Cardiac fibroblast (primary cell): ENCODE measurements around the gene NR2F1.
A peak's percentile ranks its signal among the peaks of the same experiment; 100 is the strongest.

ENCODE experiments used
- DNase-seq, 2 donors: peaks; one replicate each; pipeline versions ENCODE4 v3.0.0 to v3.0.0-alpha.2; 2010; ENCODE audit warnings: low read depth in 2 of 2
- H3K4me3 ChIP-seq, 2 donors: replicated peaks in 1 of 2; 1 replicate in 1 of 2; 2 replicates in 1 of 2; pipeline ENCODE4 v1.5.1; 2011; ENCODE audit warnings: low read depth in 2 of 2, low read length in 2 of 2, mild to moderate bottlenecking in 2 of 2, moderate library complexity in 1 of 2
- TF ChIP-seq, protein P1 (sequence below): IDR thresholded peaks from one replicate; pipeline ENCODE4 v1.5.1; 2011; ENCODE audit warnings: low read depth, mild to moderate bottlenecking, low read length, inconsistent platforms

Gene NR2F1

DNA sequence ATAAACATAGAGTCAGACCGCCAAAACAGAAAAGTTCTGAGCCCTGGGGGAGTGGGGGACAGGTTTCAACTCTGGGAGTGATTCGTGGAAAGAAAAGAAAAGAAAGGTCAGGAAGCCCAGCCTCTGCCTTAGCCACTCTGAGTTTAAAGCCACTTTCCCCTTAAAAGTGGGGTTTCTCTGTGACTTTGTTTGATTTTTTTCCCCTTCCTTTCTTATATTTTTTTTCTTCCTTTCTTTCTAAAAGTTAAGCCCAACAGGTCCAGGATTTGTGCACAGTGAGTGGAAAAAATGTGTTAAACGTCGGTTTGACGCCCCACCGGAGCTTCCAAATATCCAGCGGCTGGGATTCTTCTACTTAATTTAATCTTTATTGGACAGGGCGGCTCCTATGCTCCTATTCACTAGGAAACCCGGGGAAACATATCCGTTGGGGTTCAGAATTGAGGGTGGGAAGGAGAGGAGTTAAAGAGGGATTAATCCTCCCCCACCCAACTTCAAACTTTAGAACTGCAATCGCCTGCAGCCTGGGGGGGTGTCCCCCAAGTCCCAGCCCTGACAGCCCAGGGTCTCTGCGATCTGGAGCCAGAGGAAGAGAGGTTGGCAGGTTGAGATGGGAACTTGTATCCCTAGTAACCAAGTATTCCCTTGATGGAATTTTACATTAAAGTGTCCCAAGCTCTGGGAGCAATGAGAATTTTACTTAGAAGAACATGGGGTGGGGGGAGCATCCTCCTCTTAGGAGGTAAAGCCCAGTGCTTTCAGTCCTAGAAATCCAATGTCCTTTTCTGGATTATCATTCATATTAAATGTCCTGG lies 8.3 kb upstream of the NR2F1 start:
- TF ChIP-seq, protein P1, sequence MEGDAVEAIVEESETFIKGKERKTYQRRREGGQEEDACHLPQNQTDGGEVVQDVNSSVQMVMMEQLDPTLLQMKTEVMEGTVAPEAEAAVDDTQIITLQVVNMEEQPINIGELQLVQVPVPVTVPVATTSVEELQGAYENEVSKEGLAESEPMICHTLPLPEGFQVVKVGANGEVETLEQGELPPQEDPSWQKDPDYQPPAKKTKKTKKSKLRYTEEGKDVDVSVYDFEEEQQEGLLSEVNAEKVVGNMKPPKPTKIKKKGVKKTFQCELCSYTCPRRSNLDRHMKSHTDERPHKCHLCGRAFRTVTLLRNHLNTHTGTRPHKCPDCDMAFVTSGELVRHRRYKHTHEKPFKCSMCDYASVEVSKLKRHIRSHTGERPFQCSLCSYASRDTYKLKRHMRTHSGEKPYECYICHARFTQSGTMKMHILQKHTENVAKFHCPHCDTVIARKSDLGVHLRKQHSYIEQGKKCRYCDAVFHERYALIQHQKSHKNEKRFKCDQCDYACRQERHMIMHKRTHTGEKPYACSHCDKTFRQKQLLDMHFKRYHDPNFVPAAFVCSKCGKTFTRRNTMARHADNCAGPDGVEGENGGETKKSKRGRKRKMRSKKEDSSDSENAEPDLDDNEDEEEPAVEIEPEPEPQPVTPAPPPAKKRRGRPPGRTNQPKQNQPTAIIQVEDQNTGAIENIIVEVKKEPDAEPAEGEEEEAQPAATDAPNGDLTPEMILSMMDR, result no peak
- DNase-seq, result no peak
- H3K4me3 ChIP-seq, result no peak overlapping the region

DNA sequence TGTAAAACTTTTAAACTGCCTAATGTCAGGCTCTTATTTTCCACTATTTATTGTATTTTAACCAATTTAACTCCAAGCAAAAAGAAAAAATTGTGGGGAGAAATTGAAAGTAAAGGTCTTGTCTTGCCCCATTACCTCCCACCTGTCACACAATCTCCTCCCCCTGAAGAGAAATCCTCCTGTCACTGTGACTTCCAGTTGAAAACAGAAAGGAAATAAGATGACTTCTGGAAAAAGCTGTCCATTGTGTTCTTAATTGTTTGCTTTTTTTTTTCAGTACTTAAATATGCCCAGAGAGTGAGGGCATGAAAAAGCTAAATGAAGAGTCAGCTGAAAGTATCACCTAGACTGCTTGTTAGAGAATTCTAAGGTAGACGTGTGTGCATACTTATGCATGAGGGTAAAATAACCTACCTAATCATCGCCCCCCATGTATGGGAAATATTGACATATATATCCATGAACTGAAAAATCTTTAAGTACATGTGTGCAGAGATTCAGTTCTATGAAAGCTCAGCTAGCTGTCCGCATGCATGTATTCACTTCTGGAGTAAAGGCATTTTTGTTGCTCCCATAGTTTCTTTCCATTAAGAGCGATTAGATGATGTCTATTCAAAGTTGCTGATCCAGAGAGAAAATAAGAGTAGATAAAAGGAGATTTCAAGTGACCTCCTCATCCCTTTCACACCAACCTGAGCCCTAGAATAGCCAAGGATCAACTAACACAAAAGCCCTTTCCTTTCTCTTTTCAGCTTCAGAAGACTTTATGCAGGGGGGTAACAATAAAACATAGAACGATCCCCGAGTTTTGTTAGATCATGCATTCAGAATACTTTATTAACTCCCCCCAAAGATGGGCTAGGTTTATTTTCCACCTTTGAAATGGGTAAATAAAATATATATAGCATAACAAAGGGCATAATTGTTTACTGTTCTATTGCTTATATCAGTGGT lies 7.3 kb upstream of the NR2F1 start:
- H3K4me3 ChIP-seq, result no peak overlapping the region
- TF ChIP-seq, protein P1, result no peak
- no peak for DNase-seq

DNA sequence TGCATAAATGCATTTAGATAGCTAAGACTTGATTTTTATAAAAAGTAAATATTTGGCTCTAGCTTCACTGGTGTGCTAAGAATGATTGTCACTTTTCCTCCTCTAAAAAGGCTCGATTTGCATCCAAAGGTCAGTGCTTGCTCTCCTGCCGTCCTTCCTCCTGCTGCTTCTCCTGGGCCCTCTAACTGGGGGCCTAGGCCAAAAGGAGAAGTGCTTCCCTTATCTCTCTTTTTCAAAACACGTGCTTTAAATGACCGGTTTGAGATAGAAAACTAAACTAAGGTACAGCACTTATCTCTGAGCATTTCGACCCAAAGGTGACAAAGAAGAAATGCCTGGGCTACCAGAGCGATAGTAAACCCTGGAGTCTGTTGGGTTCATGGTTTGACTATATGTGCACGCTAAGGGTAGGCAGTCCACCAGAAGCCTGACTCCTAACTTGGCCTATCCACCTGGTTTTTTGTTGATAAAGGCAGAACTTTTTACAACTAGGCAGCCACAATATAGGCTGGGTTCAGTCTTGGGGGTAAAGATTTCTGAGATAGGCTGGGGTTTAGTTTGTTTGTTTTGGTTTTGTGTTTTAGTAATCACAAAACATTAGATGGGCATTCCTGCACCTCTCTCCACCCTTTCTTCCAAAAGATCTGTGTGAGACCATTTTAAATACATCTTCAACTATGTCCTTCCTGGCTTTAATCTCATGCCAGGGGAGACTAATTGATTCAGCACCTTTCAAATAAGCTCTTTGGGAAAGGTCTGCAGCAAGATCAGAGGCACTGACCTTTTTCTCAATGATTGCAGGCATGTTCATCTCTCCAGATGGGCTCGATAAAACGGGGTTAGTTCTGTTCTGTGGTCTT lies 5.8 kb upstream of the NR2F1 start:
- TF ChIP-seq, protein P1, result no peak
- H3K4me3 ChIP-seq, result no peak overlapping the region
- no peak for DNase-seq

DNA sequence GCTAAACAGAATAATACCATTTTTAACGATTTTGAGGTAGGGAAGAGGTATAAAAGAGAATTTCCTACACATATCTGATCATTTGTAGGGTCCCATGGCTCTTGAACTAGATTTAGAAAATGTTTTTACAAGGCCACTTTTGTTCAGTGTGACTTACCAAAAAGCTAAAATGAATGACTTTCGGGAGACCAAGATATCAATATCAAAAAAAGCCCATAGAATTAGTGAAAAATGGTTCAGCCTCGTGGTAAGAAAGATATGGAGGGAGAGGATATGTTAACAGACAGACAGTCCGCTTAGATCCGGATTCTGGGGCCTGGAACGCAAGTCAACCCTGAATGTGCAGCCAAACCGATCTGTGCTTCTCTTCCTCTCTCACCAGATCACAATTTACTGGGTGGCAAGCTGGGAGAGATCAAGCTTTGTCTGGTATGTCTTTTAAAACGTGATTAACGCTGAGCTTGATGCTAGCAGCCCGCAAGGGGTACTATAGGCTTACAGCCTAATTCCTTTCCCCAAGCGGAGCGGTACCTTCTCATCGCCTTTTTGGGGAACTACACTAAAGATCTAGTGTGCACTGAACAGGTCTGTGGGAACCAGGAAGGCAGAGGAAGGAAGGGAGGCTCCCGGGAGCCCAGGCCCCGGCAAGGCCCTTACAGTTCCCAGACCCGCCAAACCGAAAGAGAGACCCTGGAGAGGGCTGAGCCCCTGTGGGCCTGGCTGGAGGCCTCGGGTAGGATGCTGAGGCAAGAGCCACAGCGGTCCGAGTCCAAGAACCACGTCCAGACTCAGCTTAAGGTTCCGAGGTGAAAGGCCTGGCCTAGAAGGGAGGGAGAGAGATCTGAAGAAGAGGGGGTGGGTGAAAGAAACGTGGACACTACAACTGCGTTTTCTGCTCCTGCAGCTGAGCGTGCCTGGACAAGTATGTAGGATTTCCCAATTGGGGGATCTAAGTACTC lies 4.9 kb upstream of the NR2F1 start:
- TF ChIP-seq, protein P1, result no peak
- no peak for DNase-seq
- H3K4me3 ChIP-seq, result peak overlapping the region in 1 of 2 donors; percentile 83

DNA sequence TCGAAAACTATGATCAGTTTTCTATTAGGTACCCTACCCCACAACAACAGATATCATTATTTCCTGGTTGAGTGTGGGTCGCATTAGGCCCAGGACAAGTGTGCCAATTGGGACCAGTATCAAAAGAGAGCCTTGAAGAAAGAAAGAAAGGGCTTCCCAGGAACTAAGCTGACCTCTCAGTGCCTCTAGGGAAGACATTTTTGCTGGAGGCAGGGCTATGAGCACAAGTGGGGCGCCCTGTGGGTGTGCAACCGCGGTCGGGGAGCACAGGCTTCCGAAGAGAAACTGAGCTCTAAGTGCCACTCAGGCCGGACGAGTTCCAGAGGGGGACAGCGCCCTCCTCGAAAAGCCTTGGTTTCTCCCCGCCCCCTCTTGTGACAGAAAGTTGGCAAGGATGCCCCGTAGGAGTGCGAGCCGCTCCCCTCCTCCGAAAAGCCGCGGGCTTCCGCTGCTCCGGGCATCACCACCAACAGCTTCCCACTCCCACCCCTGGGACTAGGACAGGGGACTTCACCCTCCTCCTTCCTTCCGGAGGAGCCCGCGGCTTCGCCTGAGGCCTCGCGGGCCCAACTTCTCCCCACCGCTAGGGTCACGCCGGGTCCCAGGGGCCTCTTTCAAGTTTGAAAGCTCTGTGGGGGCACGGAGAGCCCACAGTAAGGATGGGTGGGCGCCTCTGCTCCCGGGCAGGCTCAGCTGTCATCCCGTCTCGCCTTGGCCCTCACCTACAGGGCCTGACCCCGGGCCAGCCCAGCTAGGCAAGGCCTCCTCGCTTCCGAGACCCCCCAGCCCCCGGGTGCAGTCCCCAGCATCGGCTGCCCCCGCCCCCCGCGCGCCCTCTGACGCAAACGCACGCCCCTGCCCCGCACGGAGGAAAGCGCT lies 4.0 kb upstream of the NR2F1 start:
- H3K4me3 ChIP-seq, result peak overlapping the region; percentile 83 to 86

More for the DNA sequence above, 4.0 kb upstream of the NR2F1 start:
- peak; percentile 69 to 83 for DNase-seq
- TF ChIP-seq, protein P1, result no peak
